Hepatocyte (in vitro differentiated cells): ENCODE data around the gene FARP1.

ENCODE experiments used
- EZH2 ChIP-seq: fragments of 200-600 bp; sonication (generic); IDR thresholded peaks from 2 replicates; pipeline ENCODE4 v1.6.1; 2016; ENCODE audit warnings: antibody characterized with exemption, mild to moderate bottlenecking, borderline replicate concordance
- TF ChIP-seq, protein P1 (sequence below): fragments of 200-600 bp; sonication (generic); IDR thresholded peaks from 2 replicates; pipeline ENCODE4 v1.5.1; 2016; ENCODE audit warnings: antibody characterized with exemption, mild to moderate bottlenecking; ENCODE audit not compliant: poor library complexity

DNA sequence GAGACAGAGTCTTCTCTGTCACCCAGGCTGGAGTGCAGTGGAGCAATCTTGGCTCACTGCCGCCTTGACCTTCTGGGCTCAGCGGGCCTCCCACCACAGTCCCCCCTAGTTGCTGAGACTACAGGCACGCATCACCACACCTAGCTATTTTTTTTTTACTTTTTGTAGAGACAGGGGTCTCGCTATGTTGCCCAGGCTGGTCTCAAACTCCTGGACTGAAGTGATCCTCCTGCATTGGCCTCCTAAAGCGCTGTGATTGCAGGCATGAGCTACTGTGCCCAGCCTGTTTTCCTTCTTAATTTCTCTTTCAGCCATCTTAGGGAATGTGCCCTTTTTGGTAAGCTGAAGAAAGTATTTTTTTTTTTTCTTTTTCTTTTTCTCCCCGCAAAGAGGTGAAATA lies 76.8 kb downstream of the FARP1 start:
- TF ChIP-seq, protein P1, sequence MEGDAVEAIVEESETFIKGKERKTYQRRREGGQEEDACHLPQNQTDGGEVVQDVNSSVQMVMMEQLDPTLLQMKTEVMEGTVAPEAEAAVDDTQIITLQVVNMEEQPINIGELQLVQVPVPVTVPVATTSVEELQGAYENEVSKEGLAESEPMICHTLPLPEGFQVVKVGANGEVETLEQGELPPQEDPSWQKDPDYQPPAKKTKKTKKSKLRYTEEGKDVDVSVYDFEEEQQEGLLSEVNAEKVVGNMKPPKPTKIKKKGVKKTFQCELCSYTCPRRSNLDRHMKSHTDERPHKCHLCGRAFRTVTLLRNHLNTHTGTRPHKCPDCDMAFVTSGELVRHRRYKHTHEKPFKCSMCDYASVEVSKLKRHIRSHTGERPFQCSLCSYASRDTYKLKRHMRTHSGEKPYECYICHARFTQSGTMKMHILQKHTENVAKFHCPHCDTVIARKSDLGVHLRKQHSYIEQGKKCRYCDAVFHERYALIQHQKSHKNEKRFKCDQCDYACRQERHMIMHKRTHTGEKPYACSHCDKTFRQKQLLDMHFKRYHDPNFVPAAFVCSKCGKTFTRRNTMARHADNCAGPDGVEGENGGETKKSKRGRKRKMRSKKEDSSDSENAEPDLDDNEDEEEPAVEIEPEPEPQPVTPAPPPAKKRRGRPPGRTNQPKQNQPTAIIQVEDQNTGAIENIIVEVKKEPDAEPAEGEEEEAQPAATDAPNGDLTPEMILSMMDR = no peak
- TF ChIP-seq EZH2 = no peak
